Glutamatergic neuron (in vitro differentiated cells): ENCODE measurements around the gene EPHB4. TPM values are rescaled to one million over a fixed set of nuclear protein-coding genes. Genes with fewer than 3 reads are reported as not detected.
A peak's percentile ranks its signal among the peaks of the same experiment; 100 is the strongest.

Experiments used
- DNase-seq: peaks from one replicate; pipeline ENCODE4 v3.0.0; 2022
- H3K27ac Mint-ChIP-seq: one replicate; pipeline ENCODE4 v1.8.0; 2020; ENCODE audit warnings: mild to moderate bottlenecking, mixed read lengths, inconsistent platforms; ENCODE audit not compliant: unreplicated experiment
- H3K27me3 Mint-ChIP-seq: one replicate; pipeline ENCODE4 v1.8.0; 2020; ENCODE audit warnings: mild to moderate bottlenecking, moderate library complexity, mixed read lengths, inconsistent platforms; ENCODE audit not compliant: unreplicated experiment
- H3K36me3 Mint-ChIP-seq: one replicate; pipeline ENCODE4 v1.8.0; 2020; ENCODE audit warnings: mild to moderate bottlenecking, mixed read lengths, inconsistent platforms; ENCODE audit not compliant: unreplicated experiment
- H3K4me1 Mint-ChIP-seq: one replicate; pipeline ENCODE4 v1.8.0; 2020; ENCODE audit warnings: mild to moderate bottlenecking, low read depth, mixed read lengths, inconsistent platforms; ENCODE audit not compliant: unreplicated experiment
- H3K4me3 Mint-ChIP-seq: one replicate; pipeline ENCODE4 v1.8.0; 2020; ENCODE audit warnings: mild to moderate bottlenecking, mixed read lengths, inconsistent platforms; ENCODE audit not compliant: unreplicated experiment
- H3K9me3 Mint-ChIP-seq: one replicate; pipeline ENCODE4 v1.8.0; 2020; ENCODE audit warnings: mild to moderate bottlenecking, moderate library complexity, mixed read lengths, inconsistent platforms; ENCODE audit not compliant: unreplicated experiment
- total RNA-seq: library from RNA; stranded (reverse); fragmentation: NEBNext Ultra II Directional; extraction: Animal tissue kit (Norgen Biotek cat#: 25700); gene quantifications from one replicate; pipeline ENCODE4 v1.2.1, GENCODE V29; 2021; ENCODE audit not compliant: unreplicated experiment
- TF ChIP-seq, protein P1 (sequence below): fragments of 200-600 bp; sonication (generic); IDR thresholded peaks from one replicate; pipeline ENCODE4 v1.5.0; 2021; ENCODE audit not compliant: partially characterized antibody, unreplicated experiment

The EPHB4 gene
- total RNA-seq, 1 donor from 2014 or later, result 21.5 TPM

DNA sequence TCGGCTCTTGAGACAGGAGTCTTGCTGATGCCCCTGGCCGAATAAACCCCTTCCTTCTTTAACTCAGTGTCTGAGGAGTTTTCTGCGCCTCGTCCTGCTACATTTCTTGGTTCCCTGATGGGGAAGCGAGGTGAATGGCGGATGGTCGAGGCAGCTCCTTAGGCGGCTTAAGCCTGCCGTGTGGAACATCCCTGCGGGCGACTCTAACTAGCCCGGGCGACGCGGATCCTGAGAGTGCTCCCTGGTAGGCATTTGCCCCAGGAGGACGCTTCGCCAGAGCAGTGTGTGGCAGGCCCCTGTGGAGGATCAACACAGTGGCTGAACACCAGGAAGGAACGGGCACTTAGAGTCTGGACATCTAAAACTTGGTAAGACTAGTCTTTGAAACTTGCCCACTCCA is 12.0 kb upstream of the EPHB4 start:
- DNase-seq, result no peak
- Mint-ChIP-seq H3K9me3 (peaks cover 7% of the 10 kb centered on the region), H3K27me3 (peaks cover 6% of the 10 kb centered on the region), H3K27ac (no peak overlapping the region), H3K36me3 (no peaks in the 10 kb centered on the region), H3K4me1 (peaks cover 12% of the 10 kb centered on the region), H3K4me3 (no peak overlapping the region)
- TF ChIP-seq, protein P1, sequence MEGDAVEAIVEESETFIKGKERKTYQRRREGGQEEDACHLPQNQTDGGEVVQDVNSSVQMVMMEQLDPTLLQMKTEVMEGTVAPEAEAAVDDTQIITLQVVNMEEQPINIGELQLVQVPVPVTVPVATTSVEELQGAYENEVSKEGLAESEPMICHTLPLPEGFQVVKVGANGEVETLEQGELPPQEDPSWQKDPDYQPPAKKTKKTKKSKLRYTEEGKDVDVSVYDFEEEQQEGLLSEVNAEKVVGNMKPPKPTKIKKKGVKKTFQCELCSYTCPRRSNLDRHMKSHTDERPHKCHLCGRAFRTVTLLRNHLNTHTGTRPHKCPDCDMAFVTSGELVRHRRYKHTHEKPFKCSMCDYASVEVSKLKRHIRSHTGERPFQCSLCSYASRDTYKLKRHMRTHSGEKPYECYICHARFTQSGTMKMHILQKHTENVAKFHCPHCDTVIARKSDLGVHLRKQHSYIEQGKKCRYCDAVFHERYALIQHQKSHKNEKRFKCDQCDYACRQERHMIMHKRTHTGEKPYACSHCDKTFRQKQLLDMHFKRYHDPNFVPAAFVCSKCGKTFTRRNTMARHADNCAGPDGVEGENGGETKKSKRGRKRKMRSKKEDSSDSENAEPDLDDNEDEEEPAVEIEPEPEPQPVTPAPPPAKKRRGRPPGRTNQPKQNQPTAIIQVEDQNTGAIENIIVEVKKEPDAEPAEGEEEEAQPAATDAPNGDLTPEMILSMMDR, result no peak

DNA sequence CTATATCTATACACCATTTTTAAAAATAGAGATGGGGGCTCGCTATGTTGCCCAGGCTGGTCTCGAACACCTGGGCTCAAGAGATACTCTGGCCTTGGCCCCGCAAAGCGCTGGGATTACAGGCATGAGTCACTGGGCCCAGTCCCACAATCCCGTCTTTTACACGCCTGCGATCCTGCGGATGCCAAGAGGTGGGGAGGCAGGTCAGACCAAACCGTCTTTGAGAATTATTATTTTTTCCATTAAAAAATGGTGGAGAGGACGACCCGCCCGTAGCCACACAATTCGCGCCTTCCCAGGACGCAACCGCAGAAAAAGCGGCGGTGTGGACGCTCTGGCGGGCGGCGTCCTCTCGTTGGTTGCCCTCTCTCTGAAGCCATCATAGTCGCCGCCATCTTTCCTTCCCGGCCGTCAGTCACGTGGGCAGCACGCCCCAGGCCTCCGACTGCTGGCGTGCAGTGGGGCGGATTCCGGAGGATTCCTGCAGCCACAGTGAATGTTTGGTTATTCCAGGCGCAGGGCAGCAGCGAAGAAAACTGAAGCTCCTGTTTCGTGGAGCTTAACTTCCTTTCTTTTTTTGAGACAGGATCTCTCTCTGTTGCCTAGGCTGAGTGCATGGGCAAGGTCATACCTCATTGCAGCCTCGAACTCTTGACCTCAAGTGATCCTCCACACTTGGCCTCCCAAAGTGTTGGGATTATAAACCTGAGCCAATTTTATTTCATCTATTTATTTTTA is 9.9 kb upstream of the EPHB4 start:
- peaks cover 10% of the 10 kb centered on the region for H3K27me3 Mint-ChIP-seq
- peak overlapping the region; percentile 79 for H3K4me3 Mint-ChIP-seq
- DNase-seq, result peak; percentile 90
- H3K27ac Mint-ChIP-seq, result peak overlapping the region; percentile 98
- no peaks in the 10 kb centered on the region for H3K36me3 Mint-ChIP-seq
- H3K4me1 Mint-ChIP-seq, result peaks cover 9% of the 10 kb centered on the region
- TF ChIP-seq, protein P1, result no peak
- peaks cover 7% of the 10 kb centered on the region for H3K9me3 Mint-ChIP-seq

DNA sequence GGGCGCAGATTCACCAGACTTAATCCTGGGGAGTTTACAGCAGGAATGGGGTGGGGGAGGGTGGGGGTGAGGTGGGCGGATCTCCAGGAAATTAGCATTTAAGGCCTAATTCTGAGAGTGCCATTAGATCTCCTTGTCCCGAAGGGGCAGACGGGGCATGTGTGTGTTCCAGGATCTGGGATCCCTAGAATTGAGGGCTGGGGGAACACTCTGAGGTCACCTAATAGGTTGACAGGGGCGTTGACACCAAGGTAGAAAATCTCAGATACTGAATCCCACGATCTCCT is 9.4 kb upstream of the EPHB4 start:
- TF ChIP-seq, protein P1, result no peak
- H3K4me3 Mint-ChIP-seq, result peak overlapping the region; percentile 79
- H3K27ac Mint-ChIP-seq, result peak overlapping the region; percentile 98
- H3K4me1 Mint-ChIP-seq, result peaks cover 7% of the 10 kb centered on the region
- no peak for DNase-seq
- no peaks in the 10 kb centered on the region for H3K36me3 Mint-ChIP-seq
- H3K9me3 Mint-ChIP-seq, result peaks cover 7% of the 10 kb centered on the region
- H3K27me3 Mint-ChIP-seq, result peaks cover 10% of the 10 kb centered on the region

DNA sequence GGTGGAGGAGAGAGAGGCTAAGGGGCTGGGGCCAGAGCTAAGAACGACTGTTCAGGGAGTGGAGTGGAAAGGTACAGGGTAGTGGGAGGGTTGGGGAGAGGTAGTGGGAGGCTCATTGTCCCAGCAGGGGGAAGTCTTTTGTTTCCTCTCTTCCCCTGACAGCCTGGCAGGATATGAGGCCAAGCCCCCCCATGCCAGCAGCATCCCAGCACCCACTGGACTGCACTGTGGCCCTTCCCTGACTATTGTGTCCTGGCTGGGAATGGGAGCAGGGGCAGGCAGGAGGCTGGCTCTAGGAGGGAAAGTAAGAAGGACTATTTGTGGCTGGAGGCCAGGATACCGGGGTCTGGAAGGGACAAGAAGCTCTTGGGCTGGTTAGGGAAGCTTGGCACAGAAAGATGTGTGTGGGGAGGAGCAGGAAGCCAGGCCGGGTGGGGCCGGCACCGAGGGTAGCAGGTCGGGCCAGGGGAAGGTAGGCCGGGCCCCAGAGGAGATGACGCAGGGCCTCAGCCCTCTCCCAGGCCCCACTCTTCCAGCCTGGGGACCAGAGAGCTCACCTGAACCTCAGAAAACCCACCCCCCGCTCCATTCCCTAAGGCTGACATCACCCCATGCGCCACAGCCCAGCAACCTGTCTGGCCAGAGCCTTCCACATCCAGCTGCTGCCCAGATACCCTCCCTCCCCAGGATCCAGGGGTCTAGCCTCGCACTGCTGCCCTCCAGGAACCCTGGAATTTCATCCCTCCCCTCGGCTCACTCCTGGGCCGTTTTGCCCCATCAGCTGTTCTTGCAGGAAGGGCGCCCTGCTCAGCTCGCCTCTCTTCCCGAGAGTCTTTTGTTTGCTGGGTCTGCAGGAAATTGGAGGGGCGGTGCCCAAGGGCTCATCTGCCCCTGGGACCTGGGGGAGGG is 8.8 kb upstream of the EPHB4 start:
- peak overlapping the region; percentile 84 for H3K4me3 Mint-ChIP-seq
- DNase-seq, result peak; percentile 78
- no peaks in the 10 kb centered on the region for H3K36me3 Mint-ChIP-seq
- peaks cover 7% of the 10 kb centered on the region for H3K9me3 Mint-ChIP-seq
- peaks cover 7% of the 10 kb centered on the region for H3K4me1 Mint-ChIP-seq
- peaks cover 12% of the 10 kb centered on the region for H3K27me3 Mint-ChIP-seq
- peak overlapping the region; percentile 98 for H3K27ac Mint-ChIP-seq
- TF ChIP-seq, protein P1, result no peak

DNA sequence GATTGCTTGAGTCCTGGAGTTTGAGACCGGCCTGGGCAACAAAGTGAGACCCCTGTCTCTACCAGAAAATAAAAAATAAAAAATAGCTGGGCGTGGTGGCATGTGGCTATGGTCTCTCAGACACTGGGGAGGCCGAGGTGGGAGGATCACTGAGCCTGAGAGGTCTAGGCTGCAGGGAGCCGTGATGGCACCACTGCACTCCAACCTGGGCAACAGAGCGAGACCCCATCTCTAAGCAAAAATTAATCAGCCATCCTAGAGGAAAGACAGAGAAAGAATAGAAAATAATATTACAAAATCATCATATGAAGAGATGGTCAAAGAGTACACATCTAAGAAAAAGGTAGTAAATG is 4.9 kb upstream of the EPHB4 start:
- peaks cover 6% of the 10 kb centered on the region for H3K9me3 Mint-ChIP-seq
- peaks cover 18% of the 10 kb centered on the region for H3K27me3 Mint-ChIP-seq
- H3K27ac Mint-ChIP-seq, result no peak overlapping the region
- TF ChIP-seq, protein P1, result no peak
- H3K4me3 Mint-ChIP-seq, result no peak overlapping the region
- no peak for DNase-seq
- H3K4me1 Mint-ChIP-seq, result peaks cover 7% of the 10 kb centered on the region
- no peaks in the 10 kb centered on the region for H3K36me3 Mint-ChIP-seq
